ENCODE measurements around the gene TLK1. TPM values are rescaled to one million over a fixed set of nuclear protein-coding genes. Genes with fewer than 3 reads are reported as not detected.

Gene TLK1
- total RNA-seq, 1 experiment from 2014 or later = 79.1 TPM

GRCh38 chr2:171008550-171009205 is 152.0 kb downstream of the TLK1 start:
- POLR2A ChIA-PET (ENCODE audit: low non-redundant PET) = no interaction called here
- peaks cover 35% of the 10 kb centered on the region for H3K36me3 ChIP-seq (ENCODE audit: insufficient read depth, low read length, poor library complexity, severe bottlenecking)

GRCh38 chr2:171004833-171005232 is 155.9 kb downstream of the TLK1 start:
- Histone ChIP-seq H3K36me3 (ENCODE audit: insufficient read depth, low read length, poor library complexity, severe bottlenecking) (peaks cover 35% of the 10 kb centered on the region), H3K4me1 (ENCODE audit: insufficient read depth, low read length, poor library complexity, severe bottlenecking) (no peaks in the 10 kb centered on the region), H3K27ac (ENCODE audit: low read depth, low read length, poor library complexity, severe bottlenecking) (no peak overlapping the region), H3K27me3 (replicated peaks; ENCODE audit: insufficient read depth, low read depth, low read length, poor library complexity) (no peaks in the 10 kb centered on the region), H3K4me3 (ENCODE audit: low read depth, low read length, poor library complexity, severe bottlenecking) (no peak overlapping the region), H3K9me3 (ENCODE audit: low read depth, low read length, poor library complexity, severe bottlenecking) (no peaks in the 10 kb centered on the region)
- POLR2A ChIA-PET (ENCODE audit: low non-redundant PET) = no interaction called here
- intact Hi-C loops (cut with micrococcal nuclease; ENCODE audit: unreplicated experiment) = no loop called here
- CTCF ChIA-PET = no interaction called here
- BruUV-seq (replicated peaks) = no TSS peak
- no peak for DNase-seq (ENCODE audit: low spot score)
- no peak for TF ChIP-seq EZH2 (IDR thresholded peaks at IDR 0.05; ENCODE audit: borderline replicate concordance, low read depth, low read length, poor library complexity, severe bottlenecking)
- no peak for TF ChIP-seq CTCF (conservative IDR thresholded peaks at IDR 0.05; ENCODE audit: low read depth, low read length)

More at GRCh38 chr2:171008550-171009205, 152.0 kb downstream of the TLK1 start:
- DNase-seq (ENCODE audit: low spot score) = no peak
- no peak for TF ChIP-seq CTCF (conservative IDR thresholded peaks at IDR 0.05; ENCODE audit: low read depth, low read length)
- no peak for TF ChIP-seq EZH2 (IDR thresholded peaks at IDR 0.05; ENCODE audit: borderline replicate concordance, low read depth, low read length, poor library complexity, severe bottlenecking)
- BruUV-seq (replicated peaks) = no TSS peak
- CTCF ChIA-PET = no interaction called here
- Histone ChIP-seq H3K27me3 (replicated peaks; ENCODE audit: insufficient read depth, low read depth, low read length, poor library complexity) (no peaks in the 10 kb centered on the region), H3K9me3 (ENCODE audit: low read depth, low read length, poor library complexity, severe bottlenecking) (no peaks in the 10 kb centered on the region), H3K4me3 (ENCODE audit: low read depth, low read length, poor library complexity, severe bottlenecking) (no peak overlapping the region), H3K4me1 (ENCODE audit: insufficient read depth, low read length, poor library complexity, severe bottlenecking) (no peaks in the 10 kb centered on the region), H3K27ac (ENCODE audit: low read depth, low read length, poor library complexity, severe bottlenecking) (no peak overlapping the region)
- intact Hi-C loops (cut with micrococcal nuclease; ENCODE audit: unreplicated experiment) = no loop called here

GRCh38 chr2:171004363-171004762 is 156.3 kb downstream of the TLK1 start:
- no peaks in the 10 kb centered on the region for H3K4me1 ChIP-seq (ENCODE audit: insufficient read depth, low read length, poor library complexity, severe bottlenecking)
- intact Hi-C loops (cut with micrococcal nuclease; ENCODE audit: unreplicated experiment) = no loop called here
- peaks cover 35% of the 10 kb centered on the region for H3K36me3 ChIP-seq (ENCODE audit: insufficient read depth, low read length, poor library complexity, severe bottlenecking)
- H3K27me3 ChIP-seq (replicated peaks; ENCODE audit: insufficient read depth, low read depth, low read length, poor library complexity) = no peaks in the 10 kb centered on the region
- no TSS peak for BruUV-seq (replicated peaks)
- POLR2A ChIA-PET (ENCODE audit: low non-redundant PET) = no interaction called here
- CTCF ChIA-PET = no interaction called here
- H3K27ac ChIP-seq (ENCODE audit: low read depth, low read length, poor library complexity, severe bottlenecking) = no peak overlapping the region
- H3K4me3 ChIP-seq (ENCODE audit: low read depth, low read length, poor library complexity, severe bottlenecking) = no peak overlapping the region
- no peaks in the 10 kb centered on the region for H3K9me3 ChIP-seq (ENCODE audit: low read depth, low read length, poor library complexity, severe bottlenecking)
- TF ChIP-seq EZH2 (IDR thresholded peaks at IDR 0.05; ENCODE audit: borderline replicate concordance, low read depth, low read length, poor library complexity, severe bottlenecking) = no peak
- no peak for TF ChIP-seq CTCF (conservative IDR thresholded peaks at IDR 0.05; ENCODE audit: low read depth, low read length)
- DNase-seq (ENCODE audit: low spot score) = no peak
